Natural killer cell (primary cell): Measurements from ENCODE around the gene ZDHHC17. TPM values are rescaled to one million over a fixed set of nuclear protein-coding genes. Genes with fewer than 3 reads are reported as not detected.

Source experiments
- ATAC-seq, 3 donors: fragments of 150-1000 bp in 2 of 3; fragments of 200-7000 bp in 1 of 3; cut with Tn5 transposase; 1 replicate in 1 of 3; 2 replicates in 2 of 3; pipeline ENCODE4 v1.10.0; 2021; ENCODE audit warnings: mild to moderate bottlenecking in 2 of 3, moderate library complexity in 2 of 3
- DNase-seq, 2 donors: peaks; one replicate each; pipeline versions ENCODE4 v3.0.0 to v3.0.0-alpha.2; 2013 to 2021; ENCODE audit warnings: mixed read lengths in 1 of 2
- H3K27ac ChIP-seq: one replicate; pipeline ENCODE4 v1.5.1; 2013; ENCODE audit warnings: mild to moderate bottlenecking, low read length
- H3K27me3 ChIP-seq: one replicate; pipeline ENCODE4 v1.6.1; 2013; ENCODE audit warnings: low read length; ENCODE audit not compliant: control insufficient read depth, insufficient read depth
- H3K36me3 ChIP-seq: one replicate; pipeline ENCODE4 v1.6.1; 2013; ENCODE audit warnings: low read length; ENCODE audit not compliant: control insufficient read depth, insufficient read depth
- H3K4me1 ChIP-seq: one replicate; pipeline ENCODE4 v1.6.1; 2013; ENCODE audit warnings: low read length; ENCODE audit not compliant: control insufficient read depth, insufficient read depth
- H3K4me3 ChIP-seq: one replicate; pipeline ENCODE4 v1.5.1; 2013; ENCODE audit warnings: low read length
- H3K9me3 ChIP-seq: one replicate; pipeline ENCODE4 v1.6.1; 2013; ENCODE audit warnings: low read length; ENCODE audit not compliant: control insufficient read depth, insufficient read depth
- H3K27ac Mint-ChIP-seq, 2 donors: one replicate each; pipeline ENCODE4 v1.8.0; 2022; ENCODE audit warnings: mild to moderate bottlenecking in 2 of 2, mixed read lengths in 2 of 2, moderate library complexity in 1 of 2
- H3K27me3 Mint-ChIP-seq, 2 donors: one replicate each; pipeline ENCODE4 v1.8.0; 2022; ENCODE audit warnings: low read depth in 2 of 2, mixed read lengths in 2 of 2
- H3K36me3 Mint-ChIP-seq: one replicate; pipeline ENCODE4 v1.8.0; 2022; ENCODE audit warnings: mixed read lengths
- H3K4me1 Mint-ChIP-seq, 2 donors: one replicate each; pipeline ENCODE4 v1.8.0; 2022; ENCODE audit warnings: mixed read lengths in 2 of 2
- H3K4me3 Mint-ChIP-seq: one replicate; pipeline ENCODE4 v1.8.0; 2022; ENCODE audit warnings: mild to moderate bottlenecking, moderate library complexity, mixed read lengths
- H3K9me3 Mint-ChIP-seq, 2 donors: one replicate each; pipeline ENCODE4 v1.8.0; 2022; ENCODE audit warnings: mixed read lengths in 2 of 2
- WGBS: methylation state at CpG from one replicate; pipeline ENCODE4 v1.1.7; 2013; ENCODE audit warnings: missing lambda C conversion rate; ENCODE audit not compliant: insufficient coverage; 5-methylcytosine and 5-hydroxymethylcytosine counted together
- intact Hi-C: fragments of 100-400 bp; cut with micrococcal nuclease; formaldehyde crosslinking; loops from one replicate; pipeline ENCODE4 v1.14.2; 2022
- total RNA-seq, 4 donors: library from RNA; stranded (reverse); fragments of 120-200 nt in 1 of 4; gene quantifications; one replicate each; pipeline versions ENCODE4 v1.2.3 to v1.2.4, GENCODE V29; 2013 to 2022
- TF ChIP-seq, protein P1 (sequence below): fragments of 200-600 bp; IDR thresholded peaks from one replicate; pipeline ENCODE4 v1.8.0; 2022; ENCODE audit warnings: antibody characterized with exemption

ZDHHC17 gene
- total RNA-seq, 3 donors from 2014 or later (not counting 1 experiment from before 2014, with no cell fraction given): 55.2 to 63.9 (median 58.4) TPM

DNA sequence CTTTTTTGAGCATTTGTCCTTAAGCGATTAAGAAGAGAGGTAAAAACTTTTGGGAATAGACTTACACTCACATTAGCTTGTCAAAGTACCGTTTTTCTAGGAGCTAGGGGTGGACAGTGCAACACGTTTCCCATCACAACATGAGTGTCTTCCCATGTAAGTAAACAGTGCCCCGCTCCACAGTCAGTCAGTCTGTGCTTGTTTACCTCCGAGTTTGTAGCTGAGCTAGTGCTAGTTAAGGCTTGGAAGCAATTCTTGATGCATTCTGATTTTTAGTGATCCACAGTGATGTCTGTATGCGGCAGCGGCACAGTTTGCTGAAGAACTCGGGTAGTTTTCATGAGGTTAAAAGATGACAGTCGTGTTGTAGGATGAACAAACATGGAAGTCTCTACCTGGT is 941 bp downstream of the ZDHHC17 start:
- Histone ChIP-seq H3K27ac (peak overlapping the region; percentile 96), H3K4me3 (peak overlapping the region; percentile 93), H3K4me1 (peaks cover 13% of the 10 kb centered on the region), H3K36me3 (no peaks in the 10 kb centered on the region), H3K9me3 (no peaks in the 10 kb centered on the region), H3K27me3 (no peaks in the 10 kb centered on the region)
- H3K27me3 Mint-ChIP-seq: peaks cover 0 to 4% of the 10 kb centered on the region in 2 donors
- peak overlapping the region; percentile 90 to 96 for H3K27ac Mint-ChIP-seq
- peak; percentile 21 to 37 for DNase-seq
- no peak for ATAC-seq
- H3K4me3 Mint-ChIP-seq: peak overlapping the region; percentile 94
- TF ChIP-seq, protein P1, sequence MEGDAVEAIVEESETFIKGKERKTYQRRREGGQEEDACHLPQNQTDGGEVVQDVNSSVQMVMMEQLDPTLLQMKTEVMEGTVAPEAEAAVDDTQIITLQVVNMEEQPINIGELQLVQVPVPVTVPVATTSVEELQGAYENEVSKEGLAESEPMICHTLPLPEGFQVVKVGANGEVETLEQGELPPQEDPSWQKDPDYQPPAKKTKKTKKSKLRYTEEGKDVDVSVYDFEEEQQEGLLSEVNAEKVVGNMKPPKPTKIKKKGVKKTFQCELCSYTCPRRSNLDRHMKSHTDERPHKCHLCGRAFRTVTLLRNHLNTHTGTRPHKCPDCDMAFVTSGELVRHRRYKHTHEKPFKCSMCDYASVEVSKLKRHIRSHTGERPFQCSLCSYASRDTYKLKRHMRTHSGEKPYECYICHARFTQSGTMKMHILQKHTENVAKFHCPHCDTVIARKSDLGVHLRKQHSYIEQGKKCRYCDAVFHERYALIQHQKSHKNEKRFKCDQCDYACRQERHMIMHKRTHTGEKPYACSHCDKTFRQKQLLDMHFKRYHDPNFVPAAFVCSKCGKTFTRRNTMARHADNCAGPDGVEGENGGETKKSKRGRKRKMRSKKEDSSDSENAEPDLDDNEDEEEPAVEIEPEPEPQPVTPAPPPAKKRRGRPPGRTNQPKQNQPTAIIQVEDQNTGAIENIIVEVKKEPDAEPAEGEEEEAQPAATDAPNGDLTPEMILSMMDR: no peak
- H3K9me3 Mint-ChIP-seq: no peaks in the 10 kb centered on the region
- H3K4me1 Mint-ChIP-seq: peaks cover 42 to 45% of the 10 kb centered on the region in 2 donors
- H3K36me3 Mint-ChIP-seq: no peaks in the 10 kb centered on the region
- WGBS: 28% methylated on average over 9 of the region's 9 CpGs
- intact Hi-C loops: loop anchor here (1.0 to 2.0 kb wide), 2 partner anchors 206 to 681 kb away; partner anchors contain the start of genes NAP1L1 and OSBPL8

DNA sequence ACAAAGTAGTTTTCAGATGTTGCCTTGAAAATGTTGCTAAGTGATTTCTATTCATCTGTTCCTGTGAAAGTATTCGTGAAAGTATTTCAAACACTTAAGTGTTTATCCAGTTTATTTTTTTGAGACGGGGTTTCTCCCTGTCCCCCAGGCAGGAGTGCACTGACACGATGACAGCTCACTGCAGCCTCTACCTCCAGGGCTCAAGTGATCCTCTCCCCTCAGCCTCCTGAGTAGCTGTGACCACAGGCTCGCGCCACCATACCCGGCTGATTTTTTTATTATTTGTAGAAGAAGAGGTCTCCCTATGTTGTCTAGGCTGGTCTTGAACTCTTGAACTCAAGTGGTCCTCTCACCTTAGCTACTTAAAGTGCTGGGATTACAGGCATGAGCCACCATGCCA is 1.7 kb downstream of the ZDHHC17 start:
- no peaks in the 10 kb centered on the region for H3K27me3 ChIP-seq
- no peaks in the 10 kb centered on the region for H3K36me3 Mint-ChIP-seq
- no peaks in the 10 kb centered on the region for H3K9me3 ChIP-seq
- H3K27ac Mint-ChIP-seq: peak overlapping the region; percentile 90 to 96
- H3K9me3 Mint-ChIP-seq: no peaks in the 10 kb centered on the region
- H3K4me3 ChIP-seq: no peak overlapping the region
- ATAC-seq (no peak), DNase-seq (no peak)
- TF ChIP-seq, protein P1: no peak
- no peak overlapping the region for H3K27ac ChIP-seq
- peaks cover 13% of the 10 kb centered on the region for H3K4me1 ChIP-seq
- 91% methylated on average over 5 of the region's 6 CpGs for WGBS
- peaks cover 47 to 50% of the 10 kb centered on the region in 2 donors for H3K4me1 Mint-ChIP-seq
- H3K4me3 Mint-ChIP-seq: peak overlapping the region; percentile 94
- no peaks in the 10 kb centered on the region for H3K36me3 ChIP-seq
- intact Hi-C loops: loop anchor here (2.0 kb wide), 1 partner anchor 207 kb away; the partner anchor contains the start of gene OSBPL8
- H3K27me3 Mint-ChIP-seq: peaks cover 0 to 3% of the 10 kb centered on the region in 2 donors

DNA sequence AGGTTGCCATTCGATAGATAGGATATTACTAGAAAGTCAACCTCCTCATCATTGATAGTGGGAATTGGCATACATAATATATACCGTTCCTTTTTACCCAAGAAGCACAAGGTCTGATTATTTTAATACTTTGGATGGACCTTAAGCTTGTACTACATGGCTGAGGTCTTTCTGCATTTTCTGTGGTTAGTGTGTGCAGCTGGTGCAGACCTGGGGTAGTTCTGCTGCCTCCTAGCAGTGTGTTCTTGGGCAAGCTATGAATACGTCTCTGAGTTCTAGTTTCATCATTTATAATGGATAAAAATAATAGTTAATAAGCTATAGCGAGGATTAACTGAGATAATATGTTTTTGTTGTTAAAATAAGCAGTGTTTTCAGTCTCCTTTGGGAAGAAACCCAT is 2.2 kb downstream of the ZDHHC17 start:
- TF ChIP-seq, protein P1: no peak
- H3K9me3 Mint-ChIP-seq: no peaks in the 10 kb centered on the region
- intact Hi-C loops: no loop called here
- no peaks in the 10 kb centered on the region for H3K27me3 Mint-ChIP-seq
- Histone ChIP-seq H3K4me3 (no peak overlapping the region), H3K27ac (no peak overlapping the region), H3K9me3 (no peaks in the 10 kb centered on the region), H3K4me1 (peaks cover 13% of the 10 kb centered on the region), H3K36me3 (no peaks in the 10 kb centered on the region), H3K27me3 (no peaks in the 10 kb centered on the region)
- DNase-seq: no peak
- H3K4me1 Mint-ChIP-seq: peaks cover 47 to 50% of the 10 kb centered on the region in 2 donors
- peak overlapping the region; percentile 90 to 96 for H3K27ac Mint-ChIP-seq
- H3K36me3 Mint-ChIP-seq: no peaks in the 10 kb centered on the region
- peak overlapping the region; percentile 94 for H3K4me3 Mint-ChIP-seq
- ATAC-seq: no peak
- WGBS: 90% methylated on average over 2 of the region's 4 CpGs

DNA sequence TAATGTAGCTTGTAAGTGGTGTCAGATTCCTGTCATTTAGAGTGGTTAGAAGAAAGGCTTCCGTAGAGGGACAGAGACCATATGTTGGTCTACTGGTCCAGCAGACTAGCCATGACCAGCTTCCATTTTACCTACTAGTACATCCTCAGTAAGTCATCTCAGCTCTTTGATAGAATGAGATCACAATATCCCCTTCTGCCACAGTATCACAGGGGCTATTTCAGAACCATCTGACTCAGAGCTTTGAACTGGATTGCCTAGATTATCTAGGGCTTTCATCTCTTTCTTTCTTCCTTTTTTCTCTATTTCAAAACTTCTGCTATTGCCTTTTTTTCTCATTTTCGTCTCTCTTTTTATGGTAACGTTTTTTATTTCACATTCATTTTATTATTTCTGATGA is 4.7 kb downstream of the ZDHHC17 start:
- H3K27ac ChIP-seq: no peak overlapping the region
- H3K4me1 ChIP-seq: peaks cover 6% of the 10 kb centered on the region
- Mint-ChIP-seq H3K27ac (no peak overlapping the region), H3K27me3 (no peaks in the 10 kb centered on the region), H3K4me3 (no peak overlapping the region), H3K9me3 (no peaks in the 10 kb centered on the region), H3K4me1 (peaks cover 56 to 58% of the 10 kb centered on the region in 2 donors), H3K36me3 (no peaks in the 10 kb centered on the region)
- TF ChIP-seq, protein P1: no peak
- no peak for DNase-seq
- ATAC-seq: no peak
- intact Hi-C loops: no loop called here
- H3K36me3 ChIP-seq: no peaks in the 10 kb centered on the region
- H3K9me3 ChIP-seq: no peaks in the 10 kb centered on the region
- H3K4me3 ChIP-seq: no peak overlapping the region
- H3K27me3 ChIP-seq: no peaks in the 10 kb centered on the region
- no CpG with 5 or more reads among the region's 3 CpGs for WGBS
